Measurements from ENCODE around the gene GRK5.

GRK5 gene

DNA sequence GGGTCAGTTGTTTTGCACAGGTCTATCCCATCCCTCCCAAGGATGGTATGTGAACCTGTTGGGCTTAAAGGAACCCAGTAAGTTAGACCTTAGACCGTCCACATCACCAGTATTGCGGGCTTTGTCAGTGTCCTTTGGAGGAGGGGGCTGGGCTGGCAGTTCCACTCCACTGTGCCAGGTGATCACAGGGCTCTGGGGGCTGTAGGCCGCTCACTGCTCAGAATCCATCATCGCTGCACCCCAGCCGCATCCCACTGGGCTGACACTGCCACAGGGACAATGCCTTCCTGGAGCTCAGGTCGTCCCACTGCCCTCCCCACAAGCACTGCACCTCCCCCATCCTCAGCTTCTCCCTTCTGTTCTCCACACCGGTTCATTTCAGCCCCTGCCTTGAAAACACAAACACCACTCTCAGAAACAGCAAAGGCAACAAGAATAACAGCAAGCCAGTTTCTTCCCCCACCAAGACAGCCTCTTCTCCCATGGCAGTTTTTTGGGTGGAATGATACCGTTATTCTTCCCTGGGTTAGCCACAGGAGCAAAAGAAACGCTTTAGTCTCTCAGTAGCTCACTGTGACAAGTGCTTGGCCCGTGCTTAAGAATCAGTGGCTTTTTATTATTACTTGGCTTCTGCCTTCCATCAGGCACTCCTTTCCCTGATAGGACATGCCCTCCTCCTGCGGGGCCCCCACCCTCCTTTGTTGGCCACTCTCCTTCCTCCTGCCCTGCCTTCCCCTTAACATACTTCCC lies 111.2 kb downstream of the GRK5 start:
- H3K4me3 ChIP-seq (ENCODE audit: low read length), result no peak overlapping the region
- no peak for TF ChIP-seq ZNF274 (IDR thresholded peaks at IDR 0.05; ENCODE audit: low read depth, low read length)

DNA sequence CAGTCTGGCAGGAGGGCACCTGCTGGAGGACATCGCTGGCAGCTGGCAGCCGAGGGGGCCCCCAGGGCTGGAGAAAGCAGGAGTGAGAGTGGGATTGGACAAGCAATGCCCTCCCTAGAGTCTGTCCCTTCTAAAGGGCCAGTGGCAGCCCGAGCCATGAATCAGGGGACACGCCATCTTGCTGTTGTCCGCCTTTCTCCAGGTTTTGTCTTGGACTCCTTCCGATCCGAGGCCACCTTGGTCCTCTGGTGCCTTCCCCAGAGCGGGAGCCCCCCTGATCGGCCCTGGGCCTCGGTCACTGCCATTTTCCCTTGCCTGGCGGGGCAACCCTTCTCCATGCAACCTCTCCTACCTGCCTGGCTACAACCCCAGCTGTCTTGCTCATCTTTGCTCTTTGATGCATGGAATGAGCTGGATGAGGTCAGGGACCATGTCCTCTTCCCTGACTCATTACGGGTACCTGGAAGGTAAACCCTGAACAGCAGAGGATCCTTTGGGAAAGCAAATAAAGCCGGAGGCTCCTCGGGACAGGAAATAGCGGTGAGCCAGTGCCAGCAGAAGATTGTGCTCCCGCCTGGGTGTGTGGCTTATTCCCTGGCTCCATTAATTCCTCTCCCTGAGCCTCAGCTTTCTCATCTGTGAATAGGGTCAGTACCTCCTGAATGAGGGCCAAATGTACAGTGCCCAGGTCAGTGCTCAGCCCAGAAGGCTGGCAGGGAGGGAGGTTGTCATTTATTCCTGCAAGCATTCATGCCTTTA lies 112.0 kb downstream of the GRK5 start:
- H3K4me3 ChIP-seq (ENCODE audit: low read length), result no peak overlapping the region
- TF ChIP-seq ZNF274 (IDR thresholded peaks at IDR 0.05; ENCODE audit: low read depth, low read length), result no peak

DNA sequence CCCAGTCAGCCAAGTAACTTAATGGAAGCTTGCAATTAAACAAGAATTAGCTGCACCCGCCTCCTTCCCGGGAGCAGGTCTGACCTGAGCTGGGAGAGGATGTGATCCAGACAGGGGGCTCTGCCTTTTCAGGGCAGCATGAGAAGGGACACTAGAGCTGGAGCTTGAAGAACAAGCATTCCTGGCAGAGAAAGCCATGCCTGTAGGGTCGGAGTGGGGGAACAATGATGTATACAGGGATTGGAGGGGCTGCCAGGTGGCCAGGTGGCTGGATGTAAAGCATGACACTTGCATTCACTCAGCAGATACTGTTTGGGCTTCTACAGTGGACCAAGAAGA lies 112.5 kb downstream of the GRK5 start:
- H3K4me3 ChIP-seq (ENCODE audit: low read length), result no peak overlapping the region
- TF ChIP-seq ZNF274 (IDR thresholded peaks at IDR 0.05; ENCODE audit: low read depth, low read length), result no peak

DNA sequence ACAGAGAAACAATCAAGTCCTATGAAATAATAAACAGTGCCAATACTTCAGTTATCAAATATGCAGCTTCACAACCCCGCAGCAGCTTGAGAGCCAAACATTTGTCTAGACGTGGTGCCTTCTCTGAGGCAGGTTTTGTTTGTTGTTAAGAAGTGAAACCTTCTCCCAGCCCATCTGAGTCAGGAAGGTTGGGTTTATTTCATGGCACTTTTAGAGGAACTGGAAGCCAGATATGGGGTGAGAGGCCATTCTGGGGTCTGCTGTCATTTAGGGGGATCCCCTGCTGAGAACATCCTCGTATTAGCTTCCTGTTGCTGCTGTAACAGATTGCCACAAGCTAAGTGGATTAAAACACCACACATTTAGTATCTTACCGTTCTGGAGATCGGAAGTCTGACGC lies 113.6 kb downstream of the GRK5 start:
- no peak for TF ChIP-seq ZNF274 (IDR thresholded peaks at IDR 0.05; ENCODE audit: low read depth, low read length)
- H3K4me3 ChIP-seq (ENCODE audit: low read length), result no peak overlapping the region

DNA sequence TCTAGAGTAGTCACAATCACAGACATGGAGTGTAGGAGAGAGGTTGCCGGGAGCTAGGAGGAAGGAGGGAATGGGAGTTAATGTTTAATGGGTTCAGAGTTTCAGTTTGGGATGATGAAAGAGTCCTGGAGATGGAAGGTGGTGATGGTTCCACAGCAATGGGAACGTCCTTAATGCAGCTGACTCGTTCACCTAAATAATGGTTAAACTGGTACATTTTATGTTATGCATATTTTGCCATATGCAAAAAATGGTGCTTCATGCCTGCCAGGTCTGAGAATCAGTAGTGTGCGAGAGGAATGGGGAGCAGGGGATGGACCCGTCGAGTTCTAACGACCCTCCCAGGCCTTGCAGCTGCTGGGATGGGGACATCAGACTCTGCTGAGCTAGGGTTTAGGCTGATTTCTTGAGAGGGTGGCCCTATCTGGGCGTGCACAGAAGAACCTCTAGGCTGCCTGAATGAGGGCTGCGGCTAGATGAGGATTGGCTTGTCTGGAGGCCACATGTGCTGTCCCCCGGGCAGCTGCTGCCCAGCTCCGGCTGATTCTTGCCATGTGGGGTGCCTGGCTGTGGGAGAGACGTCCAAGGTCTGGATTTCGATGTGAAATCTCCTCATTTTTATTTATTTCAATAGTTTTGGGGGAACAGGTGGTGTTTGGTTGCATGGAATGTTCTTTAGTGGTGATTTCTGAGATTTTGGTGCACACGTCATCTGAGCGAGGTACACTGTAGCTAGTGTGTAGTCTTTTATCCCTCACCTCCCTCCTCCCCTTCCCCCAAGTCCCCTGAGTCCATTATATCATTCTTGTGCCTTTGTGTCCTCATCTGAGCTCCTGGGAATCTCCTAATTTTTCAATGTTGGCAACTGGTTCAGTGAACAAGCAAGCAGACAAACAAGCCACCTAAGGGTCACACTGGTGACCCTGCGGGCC lies 116.0 kb downstream of the GRK5 start:
- no peak for TF ChIP-seq ZNF274 (IDR thresholded peaks at IDR 0.05; ENCODE audit: low read depth, low read length)
- no peak overlapping the region for H3K4me3 ChIP-seq (ENCODE audit: low read length)

DNA sequence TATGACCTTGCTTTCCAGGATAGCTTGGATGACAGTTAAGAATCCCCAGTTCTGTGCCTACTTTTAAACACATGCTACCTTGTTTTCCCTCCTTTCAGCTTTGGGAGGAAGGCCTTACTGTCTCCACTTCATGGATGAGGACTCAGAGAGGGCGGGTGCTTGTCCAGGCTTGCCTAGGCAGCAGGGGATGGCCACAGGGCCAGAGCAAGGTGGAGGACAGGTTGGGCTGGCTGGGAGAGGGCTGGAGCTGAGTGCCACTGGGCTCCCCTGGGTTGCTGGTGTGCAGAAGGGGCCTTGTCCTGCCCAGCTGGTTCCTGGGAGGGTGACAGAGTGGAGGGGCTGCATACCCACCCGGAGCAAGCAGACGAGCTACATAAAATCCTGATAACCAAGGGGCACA lies 117.8 kb downstream of the GRK5 start:
- H3K4me3 ChIP-seq (ENCODE audit: low read length), result no peak overlapping the region
- TF ChIP-seq ZNF274 (IDR thresholded peaks at IDR 0.05; ENCODE audit: low read depth, low read length), result no peak

DNA sequence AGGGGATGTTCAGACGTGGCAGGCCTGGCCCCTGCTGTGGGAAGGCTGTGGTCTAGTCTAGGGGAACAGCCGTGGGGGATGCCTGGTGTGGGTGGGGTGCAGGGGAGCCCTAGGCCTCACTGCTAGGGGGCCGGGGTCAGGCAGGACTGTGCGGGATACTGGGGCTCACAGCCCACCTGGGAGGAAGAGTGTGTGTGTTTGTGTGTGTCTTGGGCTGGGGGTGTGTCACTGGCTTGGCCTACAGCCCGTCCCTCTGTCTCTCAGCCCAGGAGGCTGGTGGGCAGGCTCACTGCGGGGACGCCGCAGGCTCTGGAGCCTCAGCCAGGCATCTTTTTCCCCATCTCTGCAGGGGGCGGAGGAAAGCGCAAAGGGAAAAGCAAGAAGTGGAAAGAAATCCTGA lies 118.8 kb downstream of the GRK5 start:
- no peak for TF ChIP-seq ZNF274 (IDR thresholded peaks at IDR 0.05; ENCODE audit: low read depth, low read length)
- H3K4me3 ChIP-seq (ENCODE audit: low read length), result no peak overlapping the region

DNA sequence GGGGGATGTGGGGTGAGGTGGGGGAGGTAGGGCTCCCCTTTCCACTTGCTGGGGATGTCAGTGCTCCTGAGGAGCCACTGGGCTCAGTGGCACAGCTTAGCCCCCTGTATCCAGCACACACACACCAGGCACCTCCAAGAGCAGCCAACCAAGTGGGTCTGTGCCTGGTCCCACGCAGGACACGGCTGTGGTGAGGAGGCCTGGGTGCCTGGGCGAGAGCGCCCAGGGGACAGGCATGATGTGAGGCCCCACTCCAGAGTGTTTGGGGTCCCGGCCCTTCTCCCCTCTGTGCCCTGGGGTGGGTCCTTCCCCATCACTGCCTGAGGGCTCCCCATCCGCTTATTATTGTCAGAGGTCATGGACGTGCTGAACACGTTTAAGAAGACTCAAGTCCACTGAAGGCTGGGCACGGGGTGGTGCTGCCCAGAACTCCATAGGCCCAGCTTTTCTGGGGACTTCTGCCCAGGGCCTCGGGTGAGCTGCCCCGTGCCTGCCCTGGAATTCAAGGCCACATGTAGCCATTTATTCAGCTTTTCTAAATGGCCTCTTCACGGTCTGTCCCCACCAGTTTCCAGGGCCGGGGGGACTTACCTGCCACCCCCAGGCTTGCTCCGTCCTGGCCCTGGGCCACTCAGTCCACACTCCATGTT lies 119.8 kb downstream of the GRK5 start:
- no peak for TF ChIP-seq ZNF274 (IDR thresholded peaks at IDR 0.05; ENCODE audit: low read depth, low read length)

DNA sequence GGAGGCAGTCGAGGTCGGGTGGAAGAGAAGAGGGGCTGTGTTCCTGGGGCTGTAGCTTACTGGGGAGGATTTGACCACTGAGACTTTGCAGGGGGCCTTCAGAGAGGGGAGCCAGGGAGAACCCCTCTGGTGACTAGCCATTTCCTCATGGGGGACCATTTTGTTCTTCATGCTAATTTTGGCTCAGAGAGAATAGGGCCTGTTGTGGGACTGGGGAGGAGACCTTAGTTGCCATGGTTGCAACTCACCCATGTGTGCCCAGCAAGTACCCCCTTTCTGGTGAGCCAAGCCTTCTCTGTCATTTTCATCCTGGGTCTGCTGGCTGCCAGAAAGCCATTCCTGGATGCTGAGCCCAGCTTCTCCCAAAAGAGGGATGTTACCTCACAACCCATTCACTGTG lies 120.9 kb downstream of the GRK5 start:
- no peak for TF ChIP-seq ZNF274 (IDR thresholded peaks at IDR 0.05; ENCODE audit: low read depth, low read length)
- no peak overlapping the region for H3K4me3 ChIP-seq (ENCODE audit: low read length)

More for the DNA sequence above, 119.8 kb downstream of the GRK5 start:
- no peak overlapping the region for H3K4me3 ChIP-seq (ENCODE audit: low read length)

DNA sequence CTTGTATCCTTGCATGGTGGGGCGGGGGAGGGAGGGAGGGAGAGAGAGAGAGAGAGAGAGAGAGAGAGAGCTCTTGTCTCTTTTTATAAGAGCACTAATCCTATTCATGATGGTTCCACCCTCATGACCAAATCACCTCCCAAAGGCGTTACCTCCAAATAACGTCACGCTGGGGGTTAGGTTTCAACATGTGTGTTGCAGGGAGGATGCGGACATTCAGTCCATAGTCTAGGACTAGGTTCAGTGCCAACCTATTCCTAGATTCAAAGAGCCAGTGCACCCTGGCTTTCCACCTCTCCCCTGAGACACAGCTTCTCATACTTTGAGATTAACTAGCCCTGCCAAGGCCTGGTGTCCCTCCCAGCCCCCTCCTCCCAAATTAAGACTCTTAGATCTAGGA lies 123.0 kb downstream of the GRK5 start:
- H3K4me3 ChIP-seq (ENCODE audit: low read length), result no peak overlapping the region
- no peak for TF ChIP-seq ZNF274 (IDR thresholded peaks at IDR 0.05; ENCODE audit: low read depth, low read length)

DNA sequence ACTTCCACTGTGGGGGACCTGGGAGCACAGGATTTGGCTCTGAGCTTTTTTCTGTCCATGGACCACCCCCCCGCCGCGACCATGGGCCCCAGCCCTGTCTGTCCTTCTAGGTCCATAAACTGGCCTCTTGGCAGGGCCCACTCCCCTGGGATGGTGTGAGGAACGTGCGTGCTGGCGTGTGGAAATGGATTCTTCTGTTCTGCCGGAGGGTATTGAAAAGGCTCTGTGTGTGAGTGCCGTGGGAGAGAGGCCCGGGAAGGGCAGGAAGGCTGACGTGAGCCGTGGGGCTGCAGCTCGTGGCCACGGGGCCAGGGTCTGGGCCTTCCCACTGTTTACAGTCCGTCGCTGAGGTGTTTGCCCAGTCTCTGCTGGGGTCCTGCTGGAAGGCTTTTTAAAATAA lies 123.7 kb downstream of the GRK5 start:
- TF ChIP-seq ZNF274 (IDR thresholded peaks at IDR 0.05; ENCODE audit: low read depth, low read length), result no peak
- no peak overlapping the region for H3K4me3 ChIP-seq (ENCODE audit: low read length)

DNA sequence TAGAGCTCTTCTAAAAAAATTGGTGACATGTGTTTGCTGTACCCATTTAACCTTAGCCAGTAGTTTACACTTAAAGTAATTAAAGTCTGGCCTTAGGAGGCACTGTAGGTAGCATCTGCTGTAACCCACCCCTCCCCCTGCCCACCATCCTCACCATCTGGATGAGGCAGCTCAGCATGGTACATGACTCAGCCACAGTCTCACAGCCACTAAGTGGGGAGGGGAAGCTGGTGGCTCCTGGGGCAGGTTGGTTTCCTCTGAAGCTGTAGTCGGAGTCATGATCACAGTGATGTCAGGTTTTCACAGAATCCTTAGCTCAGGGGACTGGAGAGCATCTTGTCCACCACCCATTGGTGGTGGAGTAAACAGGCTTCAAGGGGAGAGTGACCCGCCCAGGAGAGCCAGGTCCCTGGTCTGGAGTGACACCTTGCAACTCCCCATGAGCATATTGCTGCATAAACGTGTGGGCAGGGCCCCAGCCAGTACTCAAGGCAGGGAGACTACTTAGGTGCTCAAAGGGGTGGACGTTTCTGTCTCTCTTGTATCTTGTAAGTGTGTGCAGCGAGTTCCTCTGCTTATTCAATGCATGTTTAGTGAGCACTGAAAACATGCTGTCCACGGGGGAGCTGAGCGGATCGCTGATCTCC lies 125.9 kb downstream of the GRK5 start:
- no peak overlapping the region for H3K4me3 ChIP-seq (ENCODE audit: low read length)
- TF ChIP-seq ZNF274 (IDR thresholded peaks at IDR 0.05; ENCODE audit: low read depth, low read length), result no peak

DNA sequence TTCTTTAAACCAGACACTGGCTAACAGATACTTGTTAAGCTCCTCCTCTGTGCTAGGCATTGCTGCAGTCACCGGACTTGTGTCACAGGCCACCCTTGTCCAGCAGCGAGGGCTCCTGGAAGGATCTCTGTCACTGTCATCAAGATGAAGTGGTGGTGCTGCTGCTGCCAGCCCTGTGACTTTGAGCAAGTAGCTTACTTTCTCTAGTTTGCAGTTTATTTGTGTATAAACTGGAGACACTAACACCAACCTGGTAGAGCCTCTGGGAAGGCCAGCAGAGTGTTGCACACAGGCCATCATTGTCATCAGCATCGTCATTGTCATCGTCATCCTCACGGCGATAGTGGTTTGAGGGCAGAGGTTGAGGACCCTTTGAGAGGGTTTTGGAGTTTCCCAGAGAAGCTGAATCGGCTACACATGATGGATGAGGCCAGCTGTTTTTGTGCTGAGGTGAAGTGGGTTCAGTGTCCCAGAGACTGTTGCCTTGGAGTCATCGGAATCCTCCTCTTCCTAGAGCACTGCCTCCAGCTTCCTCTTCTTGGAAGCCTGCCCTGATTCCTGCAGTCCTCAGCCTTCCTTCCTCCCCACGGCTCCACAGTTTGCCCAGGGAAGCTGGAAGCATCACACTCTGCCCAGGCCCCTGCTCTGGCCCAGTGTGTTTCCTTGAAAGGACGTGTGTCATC lies 128.4 kb downstream of the GRK5 start:
- no peak for TF ChIP-seq ZNF274 (IDR thresholded peaks at IDR 0.05; ENCODE audit: low read depth, low read length)
- no peak overlapping the region for H3K4me3 ChIP-seq (ENCODE audit: low read length)

Data from GM08714 (cell line).